Psoas muscle (tissue), 8 donors: ENCODE results near the gene MYO7A. TPM values are rescaled to one million over a fixed set of nuclear protein-coding genes. Genes with fewer than 3 reads are reported as not detected.

Experiments
- ATAC-seq, 4 donors: fragments of 200-7000 bp; cut with Tn5 transposase; one replicate each; pipeline ENCODE4 v1.9.1; 2020; ENCODE audit warnings: moderate library complexity in 3 of 4, mild to moderate bottlenecking in 2 of 4
- DNase-seq, 2 donors: peaks; one replicate each; pipeline ENCODE4 v3.0.0-alpha.2; 2020
- H3K27ac ChIP-seq: fragments of 200-600 bp; one replicate; pipeline ENCODE4 v1.8.0; 2022
- H3K27me3 ChIP-seq, 3 donors: fragments of 200-600 bp in 1 of 3; one replicate each; pipeline versions ENCODE4 v1.6.1 to v1.8.0; 2013 to 2022; ENCODE audit warnings: low read length in 2 of 3, mild to moderate bottlenecking in 2 of 3, moderate library complexity in 1 of 3; ENCODE audit not compliant: insufficient read depth in 3 of 3
- H3K36me3 ChIP-seq, 2 donors: fragments of 200-600 bp in 1 of 2; one replicate each; pipeline versions ENCODE4 v1.6.1 to v1.8.0; 2013 to 2022; ENCODE audit warnings: low read depth in 1 of 2, mild to moderate bottlenecking in 1 of 2, moderate library complexity in 1 of 2; ENCODE audit not compliant: insufficient read depth in 1 of 2
- H3K4me1 ChIP-seq: fragments of 200-600 bp; one replicate; pipeline ENCODE4 v1.8.0; 2022
- H3K4me3 ChIP-seq: fragments of 200-600 bp; one replicate; pipeline ENCODE4 v1.8.0; 2022; ENCODE audit warnings: mild to moderate bottlenecking
- H3K9me3 ChIP-seq: fragments of 200-600 bp; one replicate; pipeline ENCODE4 v1.8.0; 2022
- WGBS, 3 donors: extraction: QIAGEN DNeasy Blood & Tissue Kit; methylation state at CpG; one replicate each; pipeline versions ENCODE4 v1.1.6 to v1.1.7; 2013; 5-methylcytosine and 5-hydroxymethylcytosine counted together
- intact Hi-C, 2 donors: fragments of 100-400 bp; cut with DNase I; formaldehyde crosslinking; loops; one replicate each; pipeline versions ENCODE4 v1.11.0 to v1.14.2; 2022
- polyA plus RNA-seq, 3 donors: library from polyadenylated mRNA; stranded (reverse); fragments of 200-250 nt; gene quantifications; one replicate each; pipeline ENCODE4 v1.2.3, GENCODE V29; 2013
- total RNA-seq, 4 donors: library from RNA; stranded (reverse); fragmentation: NEBNext Ultra II Directional in 2 of 4; extraction: Animal tissue kit (Norgen Biotek cat#: 25700) in 2 of 4; gene quantifications; one replicate each; pipeline versions ENCODE4 v1.2.1 to v1.2.4, GENCODE V29; 2021 to 2023
- TF ChIP-seq, protein P1 (sequence below): fragments of 200-600 bp; IDR thresholded peaks from one replicate; pipeline ENCODE4 v1.8.0; 2022; ENCODE audit warnings: antibody characterized with exemption
- donor health status: healthy with polysubstance abuse.
- donor health status: DM: no; HTN: no; CAD: no; lungs with moderate emphysema.
- donor health status: Bipolar disorder and iron deficiency.
- donor health status: healthy.
- donor health status: DM: yes; HTN: yes; CAD: no.
- donor health status: DM: no; HTN: no; CAD: no.
- donor health status: DM: no; HTN: no; CAD: no.
- donor health status: DM: yes; HTN: yes; CAD: no.

The MYO7A gene
- total and polyA plus RNA-seq, 7 donors: 0.62 to 3.0 (median 2.3) TPM

DNA sequence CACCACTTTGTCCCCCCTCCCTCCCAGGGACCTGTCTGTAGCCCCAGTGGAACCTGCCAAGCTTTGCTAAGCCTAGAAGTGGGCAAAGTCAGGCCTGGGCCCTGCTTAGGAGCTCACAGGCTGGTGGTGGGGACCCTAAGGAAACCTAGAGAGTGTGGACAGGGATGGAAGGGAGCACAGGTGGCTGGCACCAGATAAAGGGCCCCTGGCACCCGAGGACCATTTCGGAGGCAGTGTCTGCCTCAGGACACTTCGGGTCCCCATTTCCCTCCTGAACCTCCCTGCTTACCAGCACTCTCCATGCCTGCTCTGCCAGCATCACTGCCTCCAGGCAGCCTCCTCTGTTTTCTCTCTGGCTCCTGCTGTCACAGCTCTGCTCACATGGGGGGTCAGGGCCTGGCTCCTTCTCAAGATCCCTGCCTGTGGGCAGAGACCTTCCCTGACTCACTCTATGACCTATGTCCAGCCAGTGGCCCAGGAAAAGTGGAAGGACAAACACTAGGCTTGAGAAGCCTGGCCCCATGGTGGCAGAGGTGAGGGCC lies 39.0 kb upstream of the MYO7A start:
- Histone ChIP-seq H3K36me3 (no peaks in the 10 kb centered on the region), H3K9me3 (no peaks in the 10 kb centered on the region), H3K4me1 (no peaks in the 10 kb centered on the region), H3K4me3 (no peak overlapping the region), H3K27me3 (no peaks in the 10 kb centered on the region), H3K27ac (no peak overlapping the region)
- WGBS, 3 donors: 61 to 96% (median 65%) methylated on average over 3 of the region's 3 CpGs
- peak in 1 of 2 donors; percentile 5 for DNase-seq
- no peak for ATAC-seq
- TF ChIP-seq, protein P1, sequence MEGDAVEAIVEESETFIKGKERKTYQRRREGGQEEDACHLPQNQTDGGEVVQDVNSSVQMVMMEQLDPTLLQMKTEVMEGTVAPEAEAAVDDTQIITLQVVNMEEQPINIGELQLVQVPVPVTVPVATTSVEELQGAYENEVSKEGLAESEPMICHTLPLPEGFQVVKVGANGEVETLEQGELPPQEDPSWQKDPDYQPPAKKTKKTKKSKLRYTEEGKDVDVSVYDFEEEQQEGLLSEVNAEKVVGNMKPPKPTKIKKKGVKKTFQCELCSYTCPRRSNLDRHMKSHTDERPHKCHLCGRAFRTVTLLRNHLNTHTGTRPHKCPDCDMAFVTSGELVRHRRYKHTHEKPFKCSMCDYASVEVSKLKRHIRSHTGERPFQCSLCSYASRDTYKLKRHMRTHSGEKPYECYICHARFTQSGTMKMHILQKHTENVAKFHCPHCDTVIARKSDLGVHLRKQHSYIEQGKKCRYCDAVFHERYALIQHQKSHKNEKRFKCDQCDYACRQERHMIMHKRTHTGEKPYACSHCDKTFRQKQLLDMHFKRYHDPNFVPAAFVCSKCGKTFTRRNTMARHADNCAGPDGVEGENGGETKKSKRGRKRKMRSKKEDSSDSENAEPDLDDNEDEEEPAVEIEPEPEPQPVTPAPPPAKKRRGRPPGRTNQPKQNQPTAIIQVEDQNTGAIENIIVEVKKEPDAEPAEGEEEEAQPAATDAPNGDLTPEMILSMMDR: no peak
- intact Hi-C loops: no loop called here

DNA sequence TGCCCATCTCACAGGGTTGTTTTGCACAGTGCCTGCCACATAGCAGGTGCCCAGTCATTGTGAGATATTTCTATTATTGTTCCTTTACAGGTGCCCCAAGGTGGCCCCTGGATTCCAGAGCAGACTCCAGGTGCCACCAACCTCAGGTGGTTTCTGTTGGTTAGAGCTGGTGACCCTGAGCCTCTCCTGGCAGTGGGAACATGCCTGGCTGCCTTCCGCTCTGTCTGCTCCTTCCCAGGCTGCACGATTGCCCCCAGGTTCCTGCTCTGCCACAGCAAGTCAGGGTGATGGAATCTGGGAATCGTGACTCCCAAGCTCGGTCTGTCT lies 38.0 kb upstream of the MYO7A start:
- Histone ChIP-seq H3K36me3 (no peaks in the 10 kb centered on the region), H3K27me3 (no peaks in the 10 kb centered on the region), H3K4me1 (no peaks in the 10 kb centered on the region), H3K4me3 (no peak overlapping the region), H3K27ac (no peak overlapping the region), H3K9me3 (no peaks in the 10 kb centered on the region)
- ATAC-seq (no peak), DNase-seq (peak in 1 of 2 donors; percentile 8)
- TF ChIP-seq, protein P1: no peak
- intact Hi-C loops: loop anchor here (2.0 to 10.0 kb wide), 5 partner anchors 41 to 365 kb away; no protein-coding TSS in a partner anchor
- WGBS, 3 donors: 86 to 88% (median 87%) methylated on average over 4 of the region's 4 CpGs

DNA sequence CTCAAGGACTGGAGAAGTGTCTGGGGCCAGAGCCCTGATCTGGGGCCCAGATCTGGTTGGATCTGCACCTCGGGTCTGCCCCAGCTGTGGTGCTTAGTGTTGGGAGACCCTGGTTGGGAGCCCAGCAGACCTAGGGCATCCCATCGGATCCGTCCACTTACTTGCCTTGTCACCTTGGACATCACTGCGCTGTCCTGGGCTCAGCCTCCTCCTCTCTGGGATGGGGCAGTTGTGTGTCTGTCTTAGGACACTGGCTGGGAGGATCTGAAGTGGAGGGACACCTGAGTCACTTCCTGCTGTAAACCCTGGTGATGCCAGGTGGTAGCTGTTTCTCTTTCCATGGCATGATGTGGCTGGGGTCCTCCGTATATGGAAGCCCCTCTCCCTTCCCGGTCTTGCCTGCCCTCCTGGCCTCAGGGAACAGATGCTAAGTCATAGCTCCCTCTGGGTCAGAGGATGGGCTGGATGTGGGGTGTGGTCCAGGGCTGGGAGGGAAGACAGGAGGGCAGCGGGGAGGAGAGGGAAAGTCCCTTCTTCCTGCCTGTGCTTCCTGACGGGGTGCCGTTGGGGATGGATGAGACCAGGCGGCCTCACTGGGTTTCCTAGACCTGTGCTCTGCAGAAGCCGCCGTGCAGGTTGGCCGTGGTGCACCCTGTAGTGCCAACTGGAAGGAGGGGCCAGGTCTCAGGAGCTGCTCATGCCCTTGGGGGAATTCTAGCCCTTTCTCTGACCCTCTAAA lies 37.5 kb upstream of the MYO7A start:
- Histone ChIP-seq H3K27ac (no peak overlapping the region), H3K36me3 (no peaks in the 10 kb centered on the region), H3K4me3 (no peak overlapping the region), H3K4me1 (no peaks in the 10 kb centered on the region), H3K27me3 (no peaks in the 10 kb centered on the region), H3K9me3 (no peaks in the 10 kb centered on the region)
- WGBS, 3 donors: 63 to 71% (median 66%) methylated on average over 13 of the region's 13 CpGs
- ATAC-seq (no peak), DNase-seq (peak in 1 of 2 donors; percentile 49)
- TF ChIP-seq, protein P1: no peak
- intact Hi-C loops: loop anchor here (1.0 to 10.0 kb wide), 6 partner anchors 42 to 366 kb away; no protein-coding TSS in a partner anchor

DNA sequence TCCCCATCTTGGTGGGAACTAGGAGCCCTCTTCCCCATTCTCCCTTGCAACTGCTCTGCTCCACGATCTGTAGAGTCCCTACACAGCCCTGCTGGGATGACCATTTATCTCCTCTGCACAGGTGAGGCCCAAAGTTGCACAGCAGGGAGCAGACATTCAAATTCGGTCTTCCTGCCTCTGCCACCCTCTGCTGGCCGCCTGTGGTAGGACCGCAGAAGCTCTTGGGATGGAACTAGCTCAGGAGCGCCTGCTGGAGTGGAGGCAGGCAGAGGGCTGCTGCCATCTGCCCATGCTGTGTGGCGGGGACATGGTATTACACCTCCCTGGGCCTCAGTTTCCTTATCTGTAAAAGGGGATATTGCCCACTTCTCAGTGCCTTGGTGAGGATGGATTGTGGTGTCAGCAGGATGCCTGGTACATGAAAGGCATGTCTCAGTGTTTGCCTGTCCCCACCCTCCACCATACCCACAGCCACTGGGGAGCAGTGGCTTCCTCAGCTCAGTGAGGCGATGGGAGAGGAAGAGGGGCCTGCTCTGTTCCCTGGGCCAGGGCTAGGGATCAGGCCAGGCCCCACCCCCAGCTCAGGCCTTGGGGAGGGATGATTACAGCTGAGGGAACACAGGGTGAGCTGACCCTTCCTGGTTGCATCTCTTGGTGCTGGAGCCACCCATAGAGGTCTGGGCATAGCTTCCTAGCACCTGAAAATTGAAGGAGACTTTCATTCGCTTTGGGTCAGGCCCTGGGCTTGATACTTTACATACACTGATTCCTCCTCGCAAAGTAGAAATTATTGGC lies 36.7 kb upstream of the MYO7A start:
- Histone ChIP-seq H3K27me3 (no peaks in the 10 kb centered on the region), H3K27ac (no peak overlapping the region), H3K4me1 (no peaks in the 10 kb centered on the region), H3K36me3 (no peaks in the 10 kb centered on the region), H3K9me3 (no peaks in the 10 kb centered on the region), H3K4me3 (no peak overlapping the region)
- intact Hi-C loops: loop anchor here (1.0 to 10.0 kb wide), 6 partner anchors 43 to 367 kb away; no protein-coding TSS in a partner anchor
- ATAC-seq (peak; percentile 85 to 96 (median 90)), DNase-seq (peak; percentile 80 to 87)
- WGBS, 3 donors: 31 to 37% (median 36%) methylated on average over 9 of the region's 9 CpGs
- TF ChIP-seq, protein P1: peak; percentile 91
